GM21528 (cell line): ENCODE data around the gene SND1.
"Not testable (repeated sequence)": the region's sequence is repeated elsewhere in the genome, so short reads cannot be mapped to it uniquely, and the experiment has no call there.

Source experiments
- ATAC-seq: cut with Tn5 transposase; IDR thresholded peaks from one replicate; pipeline ENCODE4 v1.9.1; 2021; ENCODE audit warnings: mild to moderate bottlenecking, moderate library complexity; ENCODE audit not compliant: unreplicated experiment, low FRiP score

The SND1 gene

GRCh38 chr7:127900732-127901685, 249.0 kb downstream of the SND1 start:
- ATAC-seq, result peak; percentile 49

GRCh38 chr7:127901895-127902703, 250.1 kb downstream of the SND1 start:
- ATAC-seq, result peak; percentile 50

GRCh38 chr7:127902753-127903152, 250.8 kb downstream of the SND1 start:
- not testable (repeated sequence) for ATAC-seq

- ATAC-seq, result no peak
These were observed 252.1 kb downstream of the SND1 start for GRCh38 chr7:127903892-127904669.

- ATAC-seq, result no peak
These were observed 252.6 kb downstream of the SND1 start for GRCh38 chr7:127904670-127904985.

- ATAC-seq, result no peak
These were observed 253.0 kb downstream of the SND1 start for GRCh38 chr7:127905021-127905420.

- no peak for ATAC-seq
These were observed 253.7 kb downstream of the SND1 start for GRCh38 chr7:127905491-127906330.

- no peak for ATAC-seq
These were observed 255.4 kb downstream of the SND1 start for GRCh38 chr7:127907110-127908040.

- ATAC-seq, result no peak
These were observed 256.6 kb downstream of the SND1 start for GRCh38 chr7:127908430-127909258.

- ATAC-seq, result no peak
These were observed 257.6 kb downstream of the SND1 start for GRCh38 chr7:127909424-127910152.

GRCh38 chr7:127910670-127911069, 258.7 kb downstream of the SND1 start:
- ATAC-seq, result no peak

GRCh38 chr7:127911968-127912511, 260.0 kb downstream of the SND1 start:
- peak; percentile 84 for ATAC-seq

- ATAC-seq, result no peak
These were observed 260.9 kb downstream of the SND1 start for GRCh38 chr7:127912901-127913300.

GRCh38 chr7:127913686-127914085, 261.7 kb downstream of the SND1 start:
- no peak for ATAC-seq

GRCh38 chr7:127914693-127915092, 262.7 kb downstream of the SND1 start:
- ATAC-seq, result no peak

- ATAC-seq, result no peak
These were observed 264.7 kb downstream of the SND1 start for GRCh38 chr7:127916735-127917134.

- no peak for ATAC-seq
These were observed 266.1 kb downstream of the SND1 start for GRCh38 chr7:127918130-127918529.
